HG02588 (cell line): ENCODE data around the gene SH2D1B.
"Not testable (repeated sequence)": the region's sequence is repeated elsewhere in the genome, so short reads cannot be mapped to it uniquely, and the experiment has no call there.

Source experiments
- ATAC-seq: cut with Tn5 transposase; IDR thresholded peaks from one replicate; pipeline ENCODE4 v1.9.1; 2021; ENCODE audit warnings: mild to moderate bottlenecking, moderate library complexity; ENCODE audit not compliant: unreplicated experiment

SH2D1B gene

GRCh38 chr1:162412002-162412401 lies at the start of gene SH2D1B:
Gene SH2D1B (minus strand): TSS chr1:162412136. CDS start chr1:162412016, 120 bp downstream.
- no peak for ATAC-seq

- ATAC-seq: no peak
Measured at GRCh38 chr1:162458236-162458635, 46.3 kb upstream of the SH2D1B start.

- no peak for ATAC-seq
Measured at GRCh38 chr1:162456323-162456722, 44.4 kb upstream of the SH2D1B start.

GRCh38 chr1:162454361-162454760 lies 42.4 kb upstream of the SH2D1B start:
- not testable (repeated sequence) for ATAC-seq

GRCh38 chr1:162446946-162447345 lies 35.0 kb upstream of the SH2D1B start:
- no peak for ATAC-seq

- ATAC-seq: no peak
Measured at GRCh38 chr1:162444903-162445302, 33.0 kb upstream of the SH2D1B start.

- ATAC-seq: not testable (repeated sequence)
Measured at GRCh38 chr1:162432977-162433713, 21.2 kb upstream of the SH2D1B start.

- no peak for ATAC-seq
Measured at GRCh38 chr1:162430583-162430982, 18.6 kb upstream of the SH2D1B start.

- ATAC-seq: no peak
Measured at GRCh38 chr1:162422662-162423375, 10.9 kb upstream of the SH2D1B start.

- ATAC-seq: no peak
Measured at GRCh38 chr1:162421258-162422164, 9.6 kb upstream of the SH2D1B start.

GRCh38 chr1:162420120-162420519 lies 8.2 kb upstream of the SH2D1B start:
- ATAC-seq: no peak

- ATAC-seq: not testable (repeated sequence)
Measured at GRCh38 chr1:162419450-162419931, 7.6 kb upstream of the SH2D1B start.

GRCh38 chr1:162418584-162418983 lies 6.6 kb upstream of the SH2D1B start:
- ATAC-seq: not testable (repeated sequence)

GRCh38 chr1:162417650-162418049 lies 5.7 kb upstream of the SH2D1B start:
- no peak for ATAC-seq

- no peak for ATAC-seq
Measured at GRCh38 chr1:162416909-162417308, 5.0 kb upstream of the SH2D1B start.

GRCh38 chr1:162416215-162416614 lies 4.3 kb upstream of the SH2D1B start:
- ATAC-seq: no peak

- no peak for ATAC-seq
Measured at GRCh38 chr1:162407539-162407938, 4.4 kb downstream of the SH2D1B start.

GRCh38 chr1:162406811-162407210 lies 5.1 kb downstream of the SH2D1B start:
- no peak for ATAC-seq

GRCh38 chr1:162405800-162406199 lies 6.1 kb downstream of the SH2D1B start:
- ATAC-seq: no peak

- ATAC-seq: no peak
Measured at GRCh38 chr1:162404550-162405160, 7.3 kb downstream of the SH2D1B start.
